HUDEP-2 (cell line): Measurements from ENCODE around the gene NOD1.
A peak's percentile ranks its signal among the peaks of the same experiment; 100 is the strongest.

Experiments used
- DNase-seq, 76 experiments: peaks; one replicate each; lab custom pipeline; 2025; ENCODE audit not compliant: unreplicated experiment in 76 of 76; lab: John Stamatoyannopoulos, UW

NOD1 gene

DNA sequence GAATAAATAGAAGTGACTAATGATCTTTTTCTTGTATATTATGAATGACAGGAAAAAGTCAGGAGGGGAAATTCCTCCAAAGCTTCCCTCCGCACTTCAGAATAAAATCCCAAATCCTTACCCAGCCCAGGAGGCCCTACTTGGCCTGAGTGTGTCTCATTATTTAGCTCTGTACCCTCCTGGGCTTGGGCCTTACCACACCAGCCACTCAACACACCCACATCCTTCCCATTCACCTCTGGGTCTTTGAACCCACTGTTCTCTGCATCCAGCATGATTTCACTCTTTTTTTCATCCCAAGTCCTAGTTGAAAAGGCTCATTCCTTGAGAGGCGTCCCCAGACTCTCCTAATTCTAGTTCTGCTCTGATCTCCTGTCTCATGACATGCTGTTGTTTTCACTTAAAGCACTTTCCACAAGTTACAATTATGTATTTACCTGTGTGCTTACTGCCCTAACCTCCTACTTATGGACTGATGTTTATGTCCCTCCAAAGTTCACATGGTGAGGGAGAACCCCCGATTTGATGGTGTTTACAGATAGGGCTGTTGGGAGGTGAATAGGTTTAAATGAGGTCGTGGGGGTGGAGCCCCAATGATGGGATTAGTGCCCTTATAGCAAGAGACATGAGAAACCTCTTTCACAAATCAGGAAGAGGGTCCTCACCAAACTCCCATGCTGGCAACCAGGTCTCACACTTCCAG, 6.4 kb downstream of the NOD1 start:
- DNase-seq: no peak

DNA sequence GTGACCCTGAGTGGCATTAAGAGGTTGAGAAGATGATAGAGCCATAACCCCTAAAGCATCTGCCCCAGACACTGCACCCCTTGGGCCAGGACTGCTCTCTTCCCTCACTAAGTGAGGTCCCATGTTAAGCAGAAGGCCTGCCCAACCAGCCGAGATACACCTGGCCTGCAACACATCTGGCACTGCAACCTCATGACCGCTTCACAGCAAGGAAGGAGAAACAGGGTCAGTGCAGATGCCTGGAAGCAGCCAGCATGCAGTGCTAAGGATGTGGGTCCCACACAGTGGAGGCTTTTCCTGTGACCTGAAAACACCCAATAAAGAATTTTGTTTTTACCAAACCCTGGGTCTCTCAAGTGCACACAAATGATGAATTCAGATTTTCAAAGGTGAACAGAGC, 7.4 kb downstream of the NOD1 start:
- DNase-seq: no peak

DNA sequence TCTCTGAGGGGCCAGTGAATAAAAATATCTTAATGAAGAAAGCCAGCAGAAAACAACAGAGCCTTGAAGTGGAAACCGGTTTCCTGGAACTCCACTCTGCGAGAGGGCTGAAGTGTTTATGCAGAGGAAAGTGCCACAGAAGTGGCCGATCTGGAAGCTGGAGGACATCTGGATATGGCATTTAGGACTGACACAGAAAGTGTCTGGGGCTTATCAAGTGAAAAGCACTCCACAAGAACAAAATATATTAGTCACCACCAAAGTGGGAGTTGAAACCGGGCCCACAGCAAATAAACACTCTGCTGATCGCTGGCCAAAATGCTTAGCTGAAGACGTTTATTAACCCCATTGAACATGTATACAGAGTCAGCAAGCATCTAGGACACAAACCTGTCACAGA, 7.8 kb downstream of the NOD1 start:
- DNase-seq: peak in 36 of 76 experiments; percentile 2 to 64 (median 30)

DNA sequence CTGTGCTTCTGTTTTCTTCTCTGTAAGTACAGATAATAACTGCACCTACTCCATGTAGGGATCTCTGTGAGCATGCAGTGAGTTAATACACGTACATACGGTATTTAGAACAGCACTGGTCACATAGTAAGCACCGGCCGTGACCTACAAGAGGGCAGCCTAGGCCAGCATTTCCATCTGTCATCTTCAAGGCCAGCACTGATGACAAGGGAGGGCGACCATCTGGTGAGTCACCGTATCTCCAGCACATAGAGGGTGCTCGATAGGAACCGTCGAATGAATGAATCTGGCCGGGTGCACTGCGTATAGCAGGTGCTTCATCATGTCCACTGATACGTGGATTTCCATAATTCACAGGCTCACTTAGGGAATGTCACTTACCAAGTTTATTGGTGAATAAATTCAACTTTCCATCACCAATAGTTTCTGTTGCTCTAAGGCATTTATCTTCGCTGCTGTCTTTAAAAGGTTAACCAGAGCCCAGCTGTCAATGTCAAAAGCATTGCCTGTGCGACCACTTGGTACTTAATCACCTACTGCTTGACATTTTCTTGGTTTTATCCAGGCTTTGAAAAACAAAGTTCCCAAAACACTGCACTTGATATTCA, 8.3 kb downstream of the NOD1 start:
- peak in 12 of 76 experiments; percentile 10 to 43 (median 24) for DNase-seq

DNA sequence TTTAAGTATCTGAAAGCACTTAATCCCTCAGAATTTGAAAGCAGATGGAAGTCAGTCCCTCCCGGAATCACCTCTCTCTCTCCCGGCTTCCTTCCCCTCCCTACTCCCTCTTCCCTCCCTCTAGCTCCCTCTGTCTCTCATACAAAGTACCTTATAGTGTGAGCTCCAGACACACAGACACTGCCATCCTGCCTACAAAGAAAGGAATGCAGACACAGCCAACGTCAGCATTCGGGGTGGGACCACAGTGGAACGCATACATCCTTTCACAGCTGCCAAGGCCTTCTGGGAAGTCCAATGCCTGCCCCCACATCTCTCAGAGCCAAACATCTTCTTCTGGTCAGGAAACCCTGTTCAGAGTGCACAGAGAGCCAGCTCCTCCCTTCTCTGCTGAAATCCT, 9.3 kb downstream of the NOD1 start:
- no peak for DNase-seq

DNA sequence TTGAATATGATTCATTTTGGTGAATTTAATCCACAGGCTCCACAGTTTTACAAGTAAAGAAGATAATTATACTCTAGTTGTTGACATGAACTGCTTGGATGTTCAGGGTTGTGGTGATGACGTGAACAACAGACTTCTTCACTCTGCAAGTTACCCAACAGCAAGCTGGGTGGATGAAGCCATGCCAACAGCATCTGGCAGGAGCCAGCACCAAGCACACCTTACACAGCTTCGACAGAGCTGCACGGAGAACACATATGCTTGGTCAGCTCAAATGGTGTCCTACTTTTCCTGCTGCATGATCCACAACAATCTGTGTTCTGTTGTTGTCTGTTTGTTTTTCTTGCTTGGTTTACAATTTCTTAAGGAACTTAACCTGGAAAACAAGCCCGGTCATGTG, 9.8 kb downstream of the NOD1 start:
- no peak for DNase-seq

DNA sequence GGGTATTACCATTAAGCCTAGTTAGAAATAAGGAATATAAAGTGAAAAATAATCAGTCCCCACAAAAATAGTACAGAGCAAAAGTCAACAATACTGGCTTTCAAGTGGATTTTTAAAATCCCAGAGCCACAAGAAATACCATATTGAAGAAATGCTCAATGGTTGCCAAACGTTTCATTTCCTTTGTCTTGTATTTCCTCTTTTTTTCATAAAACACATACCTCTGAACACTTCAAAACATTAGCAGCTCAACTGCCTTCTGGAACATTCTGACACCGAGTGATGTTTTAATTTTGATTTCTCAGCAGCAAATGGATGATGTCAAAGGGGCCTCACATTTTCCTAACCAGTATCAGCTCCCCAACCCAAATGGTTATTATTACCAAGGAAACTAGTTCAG, 10.5 kb downstream of the NOD1 start:
- no peak for DNase-seq

DNA sequence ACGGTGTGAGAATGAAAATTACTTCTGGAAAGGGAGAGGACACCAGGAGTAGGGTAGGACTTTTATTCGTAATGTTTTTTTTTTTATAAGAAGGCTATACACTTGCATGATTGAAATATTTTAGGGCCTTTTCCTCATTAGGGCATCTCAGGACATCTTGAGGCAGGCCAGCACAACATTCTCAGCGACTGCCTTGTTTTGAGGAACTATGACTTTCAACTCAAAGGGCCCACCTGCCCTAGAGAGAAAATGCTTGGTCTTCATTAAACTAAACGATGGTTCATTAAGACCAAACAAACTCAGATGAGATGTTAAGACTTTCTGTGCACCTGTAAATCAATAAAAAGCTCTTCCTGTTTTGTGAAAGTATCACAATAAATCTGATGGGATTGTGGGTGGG, 11.3 kb downstream of the NOD1 start:
- DNase-seq: no peak

DNA sequence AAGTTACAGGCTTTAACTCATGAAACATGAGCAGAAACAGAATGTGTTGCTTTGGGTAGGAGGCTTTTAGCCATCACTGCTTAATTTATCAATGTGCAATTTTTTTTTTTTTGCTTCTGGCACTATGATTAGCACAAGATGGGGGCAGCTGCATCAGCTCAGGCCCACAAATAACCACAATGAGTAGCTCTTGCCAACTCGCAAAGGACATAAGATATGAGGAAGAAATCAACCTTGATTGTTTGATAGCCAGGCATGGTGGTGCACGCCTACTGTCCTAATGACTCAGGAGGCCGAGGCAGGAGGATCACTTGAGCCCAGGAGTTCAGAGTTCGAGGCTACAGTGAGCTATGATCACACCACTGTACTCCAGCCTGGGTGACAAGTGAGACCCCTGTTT, 12.3 kb downstream of the NOD1 start:
- peak in 40 of 76 experiments; percentile 9 to 72 (median 30) for DNase-seq

DNA sequence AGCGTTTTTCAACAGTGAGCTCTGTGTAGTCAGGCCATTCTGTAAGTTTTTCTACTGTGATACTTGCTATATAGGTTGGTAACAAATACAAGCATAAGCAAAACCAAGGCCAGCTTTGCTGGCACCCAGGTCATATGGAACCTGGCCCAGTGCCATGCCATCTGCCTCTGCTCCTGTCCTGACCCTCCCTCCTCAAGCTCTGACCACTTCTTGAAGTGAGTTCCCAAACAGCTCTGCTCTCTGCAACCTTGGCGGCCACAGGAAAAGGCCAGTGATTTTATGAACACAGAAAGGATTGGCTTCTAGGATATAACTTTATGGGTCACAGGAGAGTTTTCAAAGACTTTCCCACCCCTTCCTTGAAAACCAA, 12.8 kb downstream of the NOD1 start:
- peak in 4 of 76 experiments; percentile 11 to 24 (median 12) for DNase-seq

DNA sequence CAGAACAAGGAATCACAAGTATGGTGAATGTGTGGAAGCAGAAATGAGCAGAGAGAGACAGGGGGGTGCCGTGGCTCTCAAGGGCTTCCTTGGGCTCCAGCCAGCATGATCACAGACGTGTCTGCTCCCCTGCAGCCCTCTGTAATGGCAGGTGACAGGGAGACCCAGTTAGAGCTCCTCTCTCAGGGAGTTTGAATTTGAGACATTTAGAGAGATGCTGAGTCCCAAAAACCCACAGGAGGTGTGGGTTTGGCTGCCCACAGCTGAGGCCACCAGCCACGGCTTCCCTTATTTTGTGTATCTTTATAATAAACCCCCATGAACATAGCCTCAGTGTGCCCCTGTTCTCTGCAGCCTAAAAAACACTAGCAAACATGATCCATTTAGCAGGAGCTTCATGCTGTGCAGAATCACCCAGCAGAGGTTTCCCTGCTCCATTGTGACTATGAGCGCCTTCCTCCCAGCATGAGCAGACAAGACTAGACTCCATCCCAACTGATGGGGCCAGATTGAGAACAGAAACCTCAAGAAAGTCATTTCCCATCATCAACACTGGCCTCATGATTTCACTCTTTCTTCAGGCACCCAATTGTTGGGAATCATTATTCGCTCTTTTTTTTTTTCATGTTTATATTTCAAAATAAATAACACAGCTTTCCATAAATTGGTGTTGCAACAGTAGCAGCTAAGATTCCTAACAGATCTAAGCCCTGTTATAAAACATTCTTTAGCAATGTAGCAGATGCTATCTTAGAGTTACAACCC, 13.4 kb downstream of the NOD1 start:
- DNase-seq: no peak

DNA sequence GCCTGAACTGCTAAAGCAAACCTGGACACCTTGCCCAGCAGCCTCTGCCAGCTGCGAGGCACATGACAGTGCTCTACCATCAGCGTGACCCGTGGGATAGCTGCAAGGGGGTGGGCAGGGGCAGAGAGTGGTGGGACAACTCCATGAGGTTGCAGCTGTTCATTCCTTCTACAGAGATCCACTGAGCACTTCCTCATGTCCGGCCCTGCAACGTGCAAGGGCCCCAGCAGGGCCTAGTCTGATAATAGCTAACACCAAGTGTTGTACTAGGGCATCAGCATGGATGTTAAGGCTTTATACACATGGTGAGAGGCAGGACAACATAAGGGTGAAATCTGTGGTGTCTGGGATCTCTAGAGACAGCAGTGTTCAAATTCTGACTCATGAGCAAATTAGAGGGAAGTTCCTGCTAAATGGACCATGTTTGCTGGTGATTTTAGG, 14.3 kb downstream of the NOD1 start:
- no peak for DNase-seq

DNA sequence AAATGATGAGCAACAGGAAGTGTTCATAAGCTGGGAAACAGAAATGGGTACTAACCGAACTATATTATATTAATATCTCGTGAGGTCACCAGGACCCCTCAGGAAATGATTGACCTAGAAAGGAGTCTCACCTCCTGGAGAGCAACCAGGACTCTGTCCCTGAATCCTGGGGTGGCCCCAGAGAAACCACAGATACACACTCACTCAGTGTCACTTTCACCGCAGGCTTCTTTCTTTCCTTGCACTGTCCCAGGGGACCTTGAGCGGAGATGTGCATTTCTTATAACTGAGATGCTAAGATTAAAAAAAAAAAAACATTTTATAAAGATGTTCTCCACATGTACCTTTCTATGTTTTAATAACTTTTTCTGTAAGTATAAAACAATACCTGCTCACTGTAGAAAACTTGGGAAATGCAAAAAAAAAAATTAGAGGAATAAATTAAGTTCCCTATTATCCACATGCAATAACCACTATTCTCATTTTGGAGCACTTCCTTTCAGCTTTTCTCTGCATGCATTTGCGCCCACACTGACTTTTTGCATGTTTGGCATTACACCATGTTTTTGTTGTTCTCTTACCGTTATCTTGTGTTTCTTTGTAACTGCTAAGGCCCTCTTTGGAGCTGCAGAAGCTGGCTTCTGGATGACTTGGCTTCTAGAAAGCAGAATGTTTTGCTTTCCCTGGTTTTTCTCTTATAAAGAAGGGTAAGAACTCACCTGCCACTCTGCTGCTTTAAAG, 15.0 kb downstream of the NOD1 start:
- no peak for DNase-seq

DNA sequence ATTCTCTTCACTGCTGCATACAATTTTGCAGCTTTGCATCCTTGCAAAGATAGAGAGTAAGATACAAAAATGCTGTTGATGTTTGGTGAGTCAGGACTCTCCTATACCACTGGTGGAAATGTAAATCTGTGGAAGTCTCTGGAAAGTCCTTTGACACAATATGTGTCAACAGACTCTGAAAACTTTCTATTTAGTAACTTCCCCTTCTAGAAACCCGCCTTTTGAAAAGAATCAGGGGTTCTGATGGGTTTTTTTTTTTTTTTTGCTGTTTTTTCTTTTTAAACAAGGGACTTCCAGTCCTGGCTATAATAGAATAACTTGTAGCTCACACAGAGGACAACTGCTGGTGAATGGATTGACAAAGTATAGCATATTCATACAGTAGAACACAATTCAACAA, 16.4 kb downstream of the NOD1 start:
- DNase-seq: no peak

DNA sequence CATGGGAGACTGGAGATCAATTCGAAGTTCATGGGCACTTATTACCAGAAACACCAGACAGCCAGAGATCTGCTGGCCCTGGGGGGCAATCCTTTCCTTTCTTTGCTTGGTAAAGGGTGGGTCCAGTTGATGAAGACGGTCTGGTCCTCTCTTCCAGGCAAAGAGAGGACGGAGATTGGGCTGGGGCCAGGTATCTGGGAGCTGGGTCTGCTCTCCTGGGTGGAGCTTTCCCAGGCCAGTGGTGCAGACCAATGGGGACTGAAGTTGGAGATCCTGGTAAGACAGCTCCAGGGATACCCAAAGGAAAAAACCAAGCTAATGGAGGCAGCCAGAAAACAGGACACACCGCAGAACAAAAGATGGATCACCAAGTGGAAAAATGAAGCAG, 18.3 kb downstream of the NOD1 start:
- no peak for DNase-seq

DNA sequence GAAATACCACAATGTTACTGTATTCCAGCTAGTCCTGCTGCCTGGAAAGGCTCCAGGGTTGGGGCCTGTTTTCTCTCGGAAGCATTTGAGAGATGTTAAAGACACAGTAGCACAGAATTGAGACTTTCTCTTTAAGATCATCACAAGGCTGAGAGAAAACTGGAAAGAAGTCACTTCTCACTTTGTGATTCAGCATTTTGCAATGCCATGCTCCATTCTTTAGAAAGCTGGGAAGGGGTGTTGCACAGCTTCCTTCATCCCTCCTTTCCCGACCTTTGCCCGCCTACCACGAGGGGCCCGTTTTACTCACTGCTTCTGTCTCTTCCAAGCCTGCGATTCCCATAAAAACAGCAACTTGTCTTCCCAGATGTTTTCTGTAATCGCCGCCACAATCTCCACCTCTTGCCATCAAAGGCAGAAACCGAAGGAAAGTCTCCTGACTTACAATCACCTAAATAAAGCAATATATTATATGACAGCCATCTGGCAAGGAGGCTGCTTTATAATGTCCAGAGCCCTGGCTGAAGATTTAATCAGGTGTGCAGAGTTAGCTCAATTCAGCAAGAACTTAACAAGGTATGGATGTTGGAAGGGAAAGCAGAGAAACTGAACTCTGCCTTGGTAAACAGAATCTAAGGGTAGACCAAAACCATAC, 18.9 kb downstream of the NOD1 start:
- DNase-seq: no peak

DNA sequence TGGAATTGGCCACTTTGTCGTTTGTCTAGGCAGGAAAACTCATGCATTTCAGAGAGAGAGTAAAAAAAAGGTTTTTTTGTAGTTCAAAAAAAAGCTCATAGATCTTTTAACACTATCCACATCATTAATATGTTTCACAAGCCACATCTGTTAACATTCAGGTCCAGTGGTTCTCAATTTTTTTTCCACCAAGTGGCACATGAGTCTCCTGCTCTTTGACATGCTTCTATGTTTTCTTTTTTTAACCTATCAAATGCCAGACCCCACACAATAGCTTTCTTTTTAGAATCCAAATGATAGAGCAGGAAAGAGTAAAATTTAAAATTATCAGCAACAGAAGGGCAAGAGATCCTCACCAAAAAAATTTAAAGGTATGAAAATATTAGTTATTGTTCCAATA, 20.3 kb downstream of the NOD1 start:
- no peak for DNase-seq

DNA sequence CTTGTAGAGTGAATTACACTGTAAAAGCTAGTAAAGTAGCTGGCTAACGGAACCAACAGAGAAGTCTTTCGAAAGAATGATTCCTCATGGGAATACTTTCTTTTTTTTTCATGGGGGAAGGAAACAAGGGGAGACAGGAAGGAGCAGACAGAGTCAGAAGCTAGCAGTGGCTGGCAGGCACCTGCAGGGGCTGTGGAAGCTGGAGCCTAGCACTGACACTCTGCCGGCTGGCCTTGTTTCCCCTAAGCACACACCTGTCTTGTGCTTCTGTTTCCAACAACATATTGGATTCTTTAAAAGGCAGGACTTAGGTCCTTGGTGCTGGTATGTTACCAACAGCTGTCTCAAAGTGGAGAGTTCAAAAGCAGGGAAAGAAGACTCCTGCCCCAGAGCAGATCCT, 24.7 kb downstream of the NOD1 start:
- DNase-seq: no peak

DNA sequence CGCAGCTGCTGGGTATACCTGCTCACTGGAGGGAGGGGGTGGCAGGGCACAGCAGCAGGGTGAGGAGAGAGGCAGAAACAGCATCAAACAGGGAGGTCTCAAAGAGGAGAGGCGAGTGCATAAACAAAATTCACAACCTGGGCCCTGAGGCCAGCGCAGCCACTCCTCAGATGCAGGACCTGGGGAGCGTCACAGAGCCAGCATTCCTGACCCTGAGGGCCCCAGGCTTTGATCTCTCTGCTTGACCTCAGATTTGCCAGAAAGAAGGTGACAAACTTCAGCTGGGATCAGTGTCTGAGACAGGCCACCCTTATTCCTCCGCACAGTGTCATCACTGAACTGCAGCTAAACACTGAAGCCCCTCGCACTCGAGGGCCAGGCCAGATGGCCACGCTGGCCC, 25.6 kb downstream of the NOD1 start:
- DNase-seq: no peak

DNA sequence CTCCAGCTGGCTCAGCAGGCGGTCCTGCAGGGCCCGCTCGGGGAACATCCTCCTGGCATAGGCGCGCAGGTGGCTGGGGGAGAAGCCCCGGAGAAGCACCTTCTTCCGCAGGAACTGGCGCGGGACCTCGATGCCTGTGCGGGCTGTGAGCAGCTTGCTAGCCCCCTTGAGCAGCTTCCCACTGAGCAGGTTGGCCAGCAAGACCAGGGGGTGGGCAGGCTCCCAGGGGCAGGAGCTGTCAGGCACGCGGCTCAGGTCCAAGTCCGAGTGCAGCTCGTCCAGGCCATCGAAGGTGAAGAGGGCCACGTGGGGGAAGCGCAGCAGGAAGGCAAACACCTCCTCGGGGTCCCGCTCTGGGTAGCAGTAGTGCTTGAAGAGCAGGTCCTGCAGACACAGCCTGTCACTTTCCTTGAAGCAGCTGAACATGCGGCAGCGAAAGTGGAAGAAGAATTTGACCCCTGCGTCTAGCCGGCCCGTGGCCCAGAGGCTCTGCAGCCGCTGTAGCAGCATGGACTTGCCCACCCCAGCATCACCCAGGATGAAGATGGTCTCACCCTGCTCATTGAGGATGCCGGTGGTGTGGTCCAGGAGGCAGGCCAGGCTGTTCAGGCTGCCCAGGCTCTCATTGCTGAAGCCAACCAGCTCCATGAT, 26.2 kb downstream of the NOD1 start:
- DNase-seq: no peak
